OCI-M2 (cell line): ENCODE results near the gene FSIP1.

Experiments
- DNase-seq: peaks from one replicate; lab custom pipeline; 2025; ENCODE audit not compliant: unreplicated experiment; lab: John Stamatoyannopoulos, UW

FSIP1 gene

DNA sequence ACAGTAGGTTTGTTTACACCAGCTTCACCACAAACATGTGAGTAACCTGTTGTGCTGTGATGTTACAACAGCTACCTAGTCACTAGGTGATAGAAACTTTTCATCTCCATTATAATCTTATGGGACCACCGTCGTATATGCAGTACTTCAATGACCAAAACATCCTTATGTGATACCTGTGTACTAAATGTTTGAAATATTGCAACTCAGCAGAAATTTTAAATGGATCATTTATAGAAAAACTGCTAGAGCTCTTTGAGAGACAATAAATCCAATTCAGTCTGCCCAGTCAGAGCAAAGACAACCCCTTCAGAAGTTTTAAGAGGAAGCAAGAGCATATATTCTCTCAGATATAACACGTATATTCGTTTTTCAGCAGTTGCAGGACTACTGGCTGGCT lies 128.3 kb downstream of the FSIP1 start:
- no peak for DNase-seq

- no peak for DNase-seq
Observed at GRCh38 chr15:39651881-39652280, 130.8 kb downstream of the FSIP1 start.

DNA sequence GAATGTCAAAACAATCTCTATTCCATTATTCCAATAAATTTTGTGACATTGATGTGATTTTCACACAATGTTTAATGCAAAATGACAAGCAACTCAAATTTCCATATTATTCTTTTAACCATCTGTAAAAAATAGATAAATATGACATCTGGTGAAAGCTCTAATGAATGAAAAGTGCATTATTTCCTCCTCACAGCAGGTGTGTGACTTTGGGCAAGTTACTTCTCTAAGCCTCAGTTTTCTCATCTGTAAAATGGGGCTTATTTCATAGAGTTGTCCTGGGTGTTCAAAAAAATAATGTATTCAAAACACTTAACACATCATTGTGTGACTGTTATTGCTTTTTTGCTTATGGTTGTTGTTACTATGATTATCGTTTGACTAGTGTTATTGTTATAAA lies 131.3 kb downstream of the FSIP1 start:
- no peak for DNase-seq

- DNase-seq: no peak
Observed at GRCh38 chr15:39649757-39650156, 132.9 kb downstream of the FSIP1 start.

GRCh38 chr15:39646425-39646824 lies 136.2 kb downstream of the FSIP1 start:
- DNase-seq: no peak

- no peak for DNase-seq
Observed at GRCh38 chr15:39645976-39646257, 136.7 kb downstream of the FSIP1 start.

GRCh38 chr15:39645138-39645975 lies 137.3 kb downstream of the FSIP1 start:
- no peak for DNase-seq

DNA sequence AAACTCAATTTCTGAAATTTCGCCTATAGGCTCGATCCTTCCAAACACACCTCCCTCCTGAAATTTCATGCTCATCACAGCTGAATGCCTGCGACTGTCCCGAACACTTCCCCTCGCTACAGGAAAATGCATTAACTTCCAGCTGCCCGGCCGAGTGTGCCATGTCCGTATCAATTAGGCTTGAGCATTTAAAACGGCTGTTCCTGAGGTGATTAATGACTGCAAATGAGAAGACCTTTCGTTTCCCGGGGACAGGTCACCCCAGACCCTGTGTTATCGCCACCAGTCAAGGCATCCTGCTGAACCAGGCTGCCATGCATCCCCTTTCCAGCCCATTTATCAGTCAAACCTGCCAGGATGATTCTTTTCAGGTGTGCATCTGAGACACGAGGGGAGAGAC lies 138.5 kb downstream of the FSIP1 start:
- no peak for DNase-seq

GRCh38 chr15:39643727-39644126 lies 138.9 kb downstream of the FSIP1 start:
- DNase-seq: no peak

GRCh38 chr15:39642011-39642640 lies 140.5 kb downstream of the FSIP1 start:
- DNase-seq: no peak

- DNase-seq: no peak
Observed at GRCh38 chr15:39641191-39641889, 141.3 kb downstream of the FSIP1 start.

DNA sequence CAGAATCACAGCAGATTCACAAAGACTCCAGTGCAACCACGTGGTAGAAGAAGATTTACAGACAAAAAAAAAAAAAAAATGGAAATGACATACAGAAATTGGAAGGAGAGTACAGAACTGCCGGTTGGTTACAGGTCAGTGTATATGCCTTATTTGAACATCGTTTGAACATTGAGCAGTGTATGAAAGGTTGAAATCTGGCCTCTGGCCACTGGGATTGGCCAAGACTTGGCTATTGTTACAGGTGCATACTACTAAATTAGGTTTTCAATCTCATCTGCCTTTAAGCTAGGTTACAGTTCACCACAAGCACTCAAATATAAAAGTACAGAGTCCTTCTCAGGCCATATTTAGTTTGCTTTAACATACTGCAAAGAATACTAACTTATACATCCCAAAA lies 142.0 kb downstream of the FSIP1 start:
- no peak for DNase-seq

GRCh38 chr15:39639037-39639436 lies 143.6 kb downstream of the FSIP1 start:
- no peak for DNase-seq

DNA sequence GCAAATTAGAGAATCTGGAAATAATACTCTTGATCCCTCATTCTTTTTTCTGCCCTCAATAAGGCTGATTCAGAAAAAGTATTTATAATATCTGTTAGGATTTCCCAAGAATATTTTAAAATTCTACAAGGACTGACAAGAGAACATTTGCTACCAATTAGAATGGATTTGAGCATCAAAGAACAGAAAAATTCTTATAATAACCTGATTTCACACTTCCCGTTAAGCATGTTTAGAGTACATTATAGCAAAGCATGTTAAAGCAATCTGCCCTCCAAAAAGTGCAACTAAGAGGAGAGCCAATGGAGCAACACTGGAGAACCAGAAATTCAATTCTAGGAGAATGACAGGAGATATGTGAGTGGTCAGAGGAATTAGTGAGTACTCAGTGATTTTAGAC lies 144.6 kb downstream of the FSIP1 start:
- DNase-seq: no peak

DNA sequence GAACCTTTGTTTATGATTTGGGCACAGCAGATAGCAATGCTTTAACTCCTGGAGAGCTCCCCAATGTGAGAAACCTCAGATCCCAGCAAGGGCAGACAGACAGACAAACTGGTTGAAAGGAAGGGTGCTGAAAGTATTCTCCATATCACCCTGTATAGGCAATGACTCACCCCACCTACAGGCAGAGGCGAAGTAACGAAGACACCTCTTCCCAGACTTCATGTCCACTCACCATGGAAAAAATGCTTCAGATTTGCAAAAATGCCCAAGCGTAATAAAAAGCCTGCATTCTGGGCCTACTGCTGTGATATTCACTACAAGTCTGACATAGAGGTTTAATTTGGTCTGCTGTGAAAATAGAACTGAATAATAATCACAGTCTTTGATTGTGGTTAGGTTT lies 151.3 kb downstream of the FSIP1 start:
- DNase-seq: no peak

- DNase-seq: no peak
Observed at GRCh38 chr15:39629906-39630305, 152.7 kb downstream of the FSIP1 start.

- no peak for DNase-seq
Observed at GRCh38 chr15:39629371-39629770, 153.3 kb downstream of the FSIP1 start.

DNA sequence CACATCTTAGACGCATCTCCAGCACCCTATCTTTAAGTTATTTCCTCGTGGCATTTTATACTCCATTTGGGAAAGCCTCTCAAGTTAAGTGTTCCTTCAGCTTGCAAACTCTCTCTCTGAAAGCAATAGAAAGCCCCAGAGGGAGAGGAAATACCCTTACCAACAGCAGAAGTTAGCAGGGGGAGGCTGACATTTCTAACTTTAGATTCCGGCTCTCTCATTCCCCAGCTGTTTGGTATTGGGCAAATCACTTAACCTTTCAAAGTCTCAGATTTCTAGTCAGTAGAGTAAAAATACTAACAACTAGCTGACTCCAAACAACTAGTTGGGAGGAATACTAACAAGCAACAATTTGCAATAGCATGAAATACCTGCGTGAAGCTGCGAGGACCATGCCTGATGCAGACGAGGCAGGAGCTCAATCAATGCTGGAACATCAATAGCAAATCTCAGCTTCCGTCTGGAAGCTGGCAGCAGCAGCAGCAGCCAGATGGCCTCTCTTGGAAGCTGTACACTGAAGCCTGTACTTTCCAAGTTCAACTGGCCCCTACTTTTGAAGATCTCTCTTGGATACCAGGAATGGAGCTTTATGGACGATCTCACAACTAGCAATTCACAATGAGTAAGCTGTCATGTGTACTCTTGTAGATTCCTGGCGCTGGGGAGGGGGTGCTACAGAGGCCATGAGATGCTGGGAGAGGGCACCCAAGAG lies 153.9 kb downstream of the FSIP1 start:
- no peak for DNase-seq

GRCh38 chr15:39628144-39628508 lies 154.5 kb downstream of the FSIP1 start:
- no peak for DNase-seq

DNA sequence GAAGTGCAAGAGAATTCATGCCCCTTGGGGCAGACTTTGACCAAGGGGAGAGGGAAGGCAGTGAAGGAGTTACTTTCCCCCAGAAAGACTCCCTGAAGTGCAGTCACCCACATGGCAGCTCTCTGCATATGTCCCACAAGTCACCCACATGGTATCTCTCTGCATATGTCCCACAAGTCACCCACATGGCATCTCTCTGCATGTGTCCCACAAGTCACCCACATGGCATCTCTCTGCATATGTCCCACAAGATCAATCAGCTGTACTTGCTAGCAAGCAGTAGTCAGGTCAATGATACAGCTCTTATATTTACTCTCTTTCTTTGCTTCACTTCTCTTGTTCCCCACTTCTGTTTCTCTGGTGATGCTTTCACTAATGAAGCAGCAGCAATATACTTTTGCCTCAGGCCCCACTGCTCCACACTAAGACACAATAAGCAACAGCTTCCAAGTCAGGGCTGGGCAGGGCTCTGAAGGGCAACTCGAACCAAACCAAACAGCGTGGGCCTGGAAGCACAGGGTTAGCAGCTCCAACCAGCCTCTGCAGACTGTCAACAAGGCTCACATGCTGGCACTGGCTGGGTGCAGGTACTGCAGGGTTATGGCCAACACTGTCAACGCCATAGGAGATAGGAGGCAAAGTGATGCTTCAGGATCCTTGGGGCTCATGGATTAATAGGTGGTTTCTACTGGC lies 155.0 kb downstream of the FSIP1 start:
- no peak for DNase-seq

DNA sequence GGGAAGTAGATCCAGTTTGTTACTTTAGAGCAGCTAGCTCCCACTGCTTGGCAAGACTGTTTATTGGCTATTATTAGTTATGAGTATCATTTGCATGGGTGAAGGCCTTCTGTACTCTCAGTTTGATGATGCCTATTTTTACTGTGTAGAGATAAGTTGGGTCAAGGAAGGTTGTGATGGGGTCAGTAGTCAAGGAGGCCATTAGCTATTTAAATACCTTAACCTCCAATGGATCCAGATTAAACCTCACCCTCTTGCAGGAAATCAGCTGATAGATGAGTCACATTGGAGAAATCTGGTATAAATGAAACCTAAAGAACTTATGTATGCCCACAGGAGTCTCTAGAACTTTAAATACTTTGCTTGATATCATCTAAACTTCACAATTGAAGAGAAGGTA lies 156.8 kb downstream of the FSIP1 start:
- DNase-seq: no peak
